B cell (primary cell): Measurements from ENCODE around the gene XAGE2. TPM values are rescaled to one million over a fixed set of nuclear protein-coding genes. Genes with fewer than 3 reads are reported as not detected.
"Not testable (repeated sequence)": the region's sequence is repeated elsewhere in the genome, so short reads cannot be mapped to it uniquely, and the experiment has no call there.

ENCODE experiments used
- ATAC-seq: fragments of 200-7000 bp; cut with Tn5 transposase; one replicate; pipeline ENCODE4 v1.10.0; 2021; ENCODE audit warnings: low read depth, mild to moderate bottlenecking, moderate number of reproducible peaks, moderate library complexity
- CTCF ChIA-PET: fragments of 350-600 bp; sonication (Branson Sonifier 250); formaldehyde crosslinking; loops from one replicate; lab custom pipeline; 2021; ENCODE audit warnings: antibody characterized with exemption, inconsistent platforms; lab: Charles Lee
- POLR2A ChIA-PET: fragments of 350-600 bp; sonication (Branson Sonifier 250); formaldehyde crosslinking; loops from one replicate; lab custom pipeline; 2021; ENCODE audit warnings: antibody characterized with exemption; lab: Charles Lee
- DNase-seq: peaks from one replicate; pipeline ENCODE4 v3.0.0; 2013
- H2AFZ ChIP-seq: 2 replicates; pipeline ENCODE4 v1.6.1; 2012; ENCODE audit warnings: mild to moderate bottlenecking, low read depth, low read length; ENCODE audit not compliant: insufficient read depth, poor library complexity, severe bottlenecking
- H3K27ac ChIP-seq, 2 donors: 1 replicate in 1 of 2; 2 replicates in 1 of 2; pipeline ENCODE4 v1.5.1; 2012 to 2013; ENCODE audit warnings: low read length in 2 of 2, mild to moderate bottlenecking in 2 of 2, moderate library complexity in 1 of 2
- H3K27me3 ChIP-seq, 4 experiments: fragments of 200-600 bp in 1 of 4; sonication (generic) in 1 of 4; replicated peaks in 1 of 4; 1 replicate in 2 of 4; 2 replicates in 2 of 4; pipeline versions ENCODE4 v1.6.1 to v1.7.0; 2013 to 2016; ENCODE audit warnings: low read length in 3 of 4, mild to moderate bottlenecking in 2 of 4, mixed read lengths in 1 of 4, moderate library complexity in 1 of 4; ENCODE audit not compliant: insufficient read depth in 4 of 4, control insufficient read depth in 3 of 4; ENCODE audit errors: control extremely low read depth in 1 of 4
- H3K36me3 ChIP-seq, 2 experiments: replicated peaks in 1 of 2; 1 replicate in 1 of 2; 2 replicates in 1 of 2; pipeline versions ENCODE4 v1.6.1 to v1.7.1; 2013; ENCODE audit warnings: low read length in 1 of 2; ENCODE audit not compliant: insufficient read depth in 2 of 2, control insufficient read depth in 1 of 2; ENCODE audit errors: control extremely low read depth in 1 of 2, extremely low read depth in 1 of 2
- H3K4me1 ChIP-seq, 2 donors: fragments of 200-600 bp in 1 of 2; sonication (generic) in 1 of 2; 1 replicate in 1 of 2; 2 replicates in 1 of 2; pipeline versions ENCODE4 v1.5.1 to v1.6.1; 2013 to 2017; ENCODE audit warnings: low read length in 2 of 2; ENCODE audit not compliant: control insufficient read depth in 2 of 2, insufficient read depth in 2 of 2
- H3K4me2 ChIP-seq: replicated peaks from 2 replicates; pipeline ENCODE3; 2012; ENCODE audit warnings: mild to moderate bottlenecking, low read depth, low read length; ENCODE audit not compliant: poor library complexity, severe bottlenecking
- H3K4me3 ChIP-seq, 5 experiments: fragments of 200-600 bp in 1 of 5; sonication (generic) in 1 of 5; 1 replicate in 3 of 5; 2 replicates in 2 of 5; pipeline versions ENCODE4 v1.5.1 to v1.7.0; 2011 to 2016; ENCODE audit warnings: low read length in 4 of 5, mild to moderate bottlenecking in 4 of 5, low read depth in 2 of 5, control low read depth in 1 of 5, moderate library complexity in 1 of 5; ENCODE audit not compliant: insufficient read depth in 1 of 5; ENCODE audit errors: control extremely low read depth in 1 of 5, extremely low read depth in 1 of 5
- H3K79me2 ChIP-seq: fragments of 200-600 bp; sonication (generic); one replicate; pipeline ENCODE4 v1.6.0; 2016; ENCODE audit warnings: low read length; ENCODE audit not compliant: control insufficient read depth, insufficient read depth
- H3K9ac ChIP-seq: fragments of 200-600 bp; sonication (generic); 2 replicates; pipeline ENCODE4 v1.6.1; 2017; ENCODE audit warnings: mild to moderate bottlenecking, low read length, moderate library complexity
- H3K9me3 ChIP-seq, 3 donors: one replicate each; pipeline versions ENCODE4 v1.6.1 to v1.7.1; 2013; ENCODE audit warnings: low read length in 2 of 3; ENCODE audit not compliant: control insufficient read depth in 2 of 3, insufficient read depth in 1 of 3; ENCODE audit errors: control extremely low read depth in 1 of 3
- H4K20me1 ChIP-seq: 2 replicates; pipeline ENCODE4 v1.6.0; 2012; ENCODE audit warnings: mild to moderate bottlenecking, low read length; ENCODE audit not compliant: insufficient read depth, control insufficient read depth, poor library complexity, severe bottlenecking
- H3K27ac Mint-ChIP-seq: one replicate; pipeline ENCODE4 v1.8.0; 2021; ENCODE audit warnings: mixed read lengths
- H3K27me3 Mint-ChIP-seq: one replicate; pipeline ENCODE4 v1.8.0; 2021; ENCODE audit warnings: mixed read lengths
- H3K4me1 Mint-ChIP-seq: one replicate; pipeline ENCODE4 v1.8.0; 2021; ENCODE audit warnings: mixed read lengths
- H3K4me3 Mint-ChIP-seq: one replicate; pipeline ENCODE4 v1.8.0; 2021; ENCODE audit warnings: mixed read lengths
- H3K9me3 Mint-ChIP-seq: one replicate; pipeline ENCODE4 v1.8.0; 2022; ENCODE audit warnings: mixed read lengths; ENCODE audit not compliant: insufficient read depth
- EZH2 ChIP-seq: IDR thresholded peaks from 2 replicates; pipeline ENCODE4 v1.6.1; 2012; ENCODE audit warnings: borderline replicate concordance, low read depth, mild to moderate bottlenecking, moderate library complexity, low read length; ENCODE audit not compliant: insufficient read depth, poor library complexity, severe bottlenecking
- WGBS: methylation state at CpG from one replicate; pipeline ENCODE4 v1.1.5; 2013; ENCODE audit warnings: missing lambda C conversion rate; ENCODE audit not compliant: insufficient coverage; 5-methylcytosine and 5-hydroxymethylcytosine counted together
- intact Hi-C: fragments of 100-400 bp; cut with micrococcal nuclease; formaldehyde crosslinking; loops from one replicate; pipeline ENCODE4 v1.10.0; 2022
- polyA plus RNA-seq: library from polyadenylated mRNA; depleted of rRNA; stranded (reverse); fragments of >200 nt; gene quantifications from 2 replicates; pipeline ENCODE4 v1.2.3, GENCODE V29; 2012
- total RNA-seq, 2 donors: library from RNA; stranded (reverse); fragments of 120-200 nt in 1 of 2; gene quantifications; 1 replicate in 1 of 2; 2 replicates in 1 of 2; pipeline versions ENCODE4 v1.2.3 to v1.2.4, GENCODE V29; 2013 to 2022
- TF ChIP-seq, protein P1 (sequence below): fragments of 200-600 bp; IDR thresholded peaks from one replicate; pipeline ENCODE4 v1.8.0; 2022; ENCODE audit warnings: antibody characterized with exemption, mild to moderate bottlenecking

XAGE2 gene
- total and polyA plus RNA-seq, 2 donors (not counting 1 experiment from before 2014, with no cell fraction given) = not detected

GRCh38 chrX:52341493-52341892 is 27.3 kb upstream of the XAGE2 start:
- ChIA-PET POLR2A (no interaction called here), CTCF (no interaction called here)
- H3K27ac Mint-ChIP-seq = no peak overlapping the region
- TF ChIP-seq, protein P1, sequence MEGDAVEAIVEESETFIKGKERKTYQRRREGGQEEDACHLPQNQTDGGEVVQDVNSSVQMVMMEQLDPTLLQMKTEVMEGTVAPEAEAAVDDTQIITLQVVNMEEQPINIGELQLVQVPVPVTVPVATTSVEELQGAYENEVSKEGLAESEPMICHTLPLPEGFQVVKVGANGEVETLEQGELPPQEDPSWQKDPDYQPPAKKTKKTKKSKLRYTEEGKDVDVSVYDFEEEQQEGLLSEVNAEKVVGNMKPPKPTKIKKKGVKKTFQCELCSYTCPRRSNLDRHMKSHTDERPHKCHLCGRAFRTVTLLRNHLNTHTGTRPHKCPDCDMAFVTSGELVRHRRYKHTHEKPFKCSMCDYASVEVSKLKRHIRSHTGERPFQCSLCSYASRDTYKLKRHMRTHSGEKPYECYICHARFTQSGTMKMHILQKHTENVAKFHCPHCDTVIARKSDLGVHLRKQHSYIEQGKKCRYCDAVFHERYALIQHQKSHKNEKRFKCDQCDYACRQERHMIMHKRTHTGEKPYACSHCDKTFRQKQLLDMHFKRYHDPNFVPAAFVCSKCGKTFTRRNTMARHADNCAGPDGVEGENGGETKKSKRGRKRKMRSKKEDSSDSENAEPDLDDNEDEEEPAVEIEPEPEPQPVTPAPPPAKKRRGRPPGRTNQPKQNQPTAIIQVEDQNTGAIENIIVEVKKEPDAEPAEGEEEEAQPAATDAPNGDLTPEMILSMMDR = no peak
- TF ChIP-seq EZH2 = no peak
- Histone ChIP-seq H3K4me3 (no peak overlapping the region), H3K36me3 (no peaks in the 10 kb centered on the region), H2AFZ (no peak overlapping the region), H3K79me2 (no peaks in the 10 kb centered on the region), H3K9ac (no peak overlapping the region), H3K4me2 (no peak overlapping the region), H3K27me3 (no peaks in the 10 kb centered on the region), H4K20me1 (no peaks in the 10 kb centered on the region), H3K27ac (no peak overlapping the region), H3K4me1 (no peaks in the 10 kb centered on the region), H3K9me3 (no peaks in the 10 kb centered on the region)
- no peaks in the 10 kb centered on the region for H3K4me1 Mint-ChIP-seq
- ATAC-seq = no peak
- intact Hi-C loops = no loop called here
- peaks cover 1% of the 10 kb centered on the region for H3K27me3 Mint-ChIP-seq
- no peak overlapping the region for H3K4me3 Mint-ChIP-seq
- no peaks in the 10 kb centered on the region for H3K9me3 Mint-ChIP-seq
- no peak for DNase-seq

DNA sequence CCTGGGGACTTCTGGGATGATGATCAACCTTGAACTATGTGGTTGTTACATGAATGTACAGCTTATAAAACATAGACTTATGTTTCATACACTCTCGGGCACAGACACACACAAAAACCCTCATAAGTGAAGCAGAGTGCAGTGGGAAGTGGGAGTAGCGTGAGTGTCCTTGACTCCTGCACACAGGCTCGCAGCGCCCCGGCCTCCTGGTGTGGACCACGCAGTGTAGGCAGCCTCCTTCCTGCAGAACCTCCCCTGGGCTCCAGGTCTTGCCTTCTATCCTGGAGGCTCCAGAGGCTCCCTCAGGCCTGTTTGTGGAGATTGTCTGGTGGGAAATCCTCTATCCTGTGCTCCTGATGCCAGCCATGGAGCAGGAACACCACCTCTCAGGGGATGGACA is 25.7 kb upstream of the XAGE2 start:
- H2AFZ ChIP-seq, ATAC-seq, intact Hi-C loops, POLR2A ChIA-PET, H3K4me3 Mint-ChIP-seq, H3K27me3 Mint-ChIP-seq, H3K27ac ChIP-seq, H3K27me3 ChIP-seq, H3K9ac ChIP-seq, H3K4me2 ChIP-seq, DNase-seq, H3K4me3 ChIP-seq, H3K27ac Mint-ChIP-seq, H4K20me1 ChIP-seq, H3K9me3 ChIP-seq, H3K4me1 Mint-ChIP-seq, H3K79me2 ChIP-seq, CTCF ChIA-PET, H3K9me3 Mint-ChIP-seq, H3K36me3 ChIP-seq, H3K4me1 ChIP-seq: not testable (repeated sequence)
- WGBS = no CpG with 5 or more reads among the region's 6 CpGs
